ENCODE data around the gene MRTFA. TPM values are rescaled to one million over a fixed set of nuclear protein-coding genes. Genes with fewer than 3 reads are reported as not detected.
"Not testable (repeated sequence)": the region's sequence is repeated elsewhere in the genome, so short reads cannot be mapped to it uniquely, and the experiment has no call there.

The MRTFA gene
- total RNA-seq, 2 donors from 2014 or later: 38.5 to 58.8 TPM

- Mint-ChIP-seq H3K36me3 (peaks cover 12 to 28% of the 10 kb centered on the region in 2 donors), H3K9me3 (peaks cover 12 to 15% of the 10 kb centered on the region in 2 donors), H3K27ac (no peak overlapping the region)
- DNase-seq (ENCODE audit: low spot score in 2 of 2) (no peak), ATAC-seq (peak in 1 of 2 donors; percentile 37)
Measured at GRCh38 chr22:40620464-40621046, 16.0 kb downstream of the MRTFA start.

- Mint-ChIP-seq H3K9me3 (peaks cover 12 to 15% of the 10 kb centered on the region in 2 donors), H3K36me3 (peaks cover 12 to 28% of the 10 kb centered on the region in 2 donors), H3K27ac (no peak overlapping the region)
- ATAC-seq (no peak), DNase-seq (ENCODE audit: low spot score in 2 of 2) (no peak)
Measured at GRCh38 chr22:40618400-40618799, 18.1 kb downstream of the MRTFA start.

- Mint-ChIP-seq H3K36me3 (peaks cover 6 to 24% of the 10 kb centered on the region in 2 donors), H3K9me3 (peaks cover 3 to 15% of the 10 kb centered on the region in 2 donors), H3K27ac (no peak overlapping the region)
- no peak for ATAC-seq
- no peak for DNase-seq (ENCODE audit: low spot score in 2 of 2)
Measured at GRCh38 chr22:40616578-40616977, 19.9 kb downstream of the MRTFA start.

GRCh38 chr22:40613067-40613466 is 23.5 kb downstream of the MRTFA start:
- DNase-seq (ENCODE audit: low spot score in 2 of 2): no peak
- Mint-ChIP-seq H3K27ac (no peak overlapping the region), H3K36me3 (peaks cover 0 to 14% of the 10 kb centered on the region in 2 donors), H3K9me3 (peaks cover 0 to 6% of the 10 kb centered on the region in 2 donors)
- no peak for ATAC-seq

- Mint-ChIP-seq H3K36me3 (peaks cover 0 to 13% of the 10 kb centered on the region in 2 donors), H3K9me3 (peaks cover 0 to 6% of the 10 kb centered on the region in 2 donors), H3K27ac (no peak overlapping the region)
- DNase-seq (ENCODE audit: low spot score in 2 of 2): no peak
- ATAC-seq: no peak
Measured at GRCh38 chr22:40612291-40612751, 24.2 kb downstream of the MRTFA start.

GRCh38 chr22:40611606-40612005 is 24.9 kb downstream of the MRTFA start:
- no peak overlapping the region for H3K27ac Mint-ChIP-seq
- peak in 1 of 2 donors; percentile 63 for ATAC-seq
- DNase-seq (ENCODE audit: low spot score in 2 of 2): no peak
- H3K9me3 Mint-ChIP-seq: peaks cover 0 to 6% of the 10 kb centered on the region in 2 donors
- peaks cover 0 to 6% of the 10 kb centered on the region in 2 donors for H3K36me3 Mint-ChIP-seq

- no peak for ATAC-seq
- H3K27ac Mint-ChIP-seq: no peak overlapping the region
- DNase-seq (ENCODE audit: low spot score in 2 of 2): no peak
- no peaks in the 10 kb centered on the region for H3K9me3 Mint-ChIP-seq
- H3K36me3 Mint-ChIP-seq: no peaks in the 10 kb centered on the region
Measured at GRCh38 chr22:40610329-40610850, 26.1 kb downstream of the MRTFA start.

- Mint-ChIP-seq H3K27ac (no peak overlapping the region), H3K36me3 (no peaks in the 10 kb centered on the region), H3K9me3 (no peaks in the 10 kb centered on the region)
- no peak for ATAC-seq
- no peak for DNase-seq (ENCODE audit: low spot score in 2 of 2)
Measured at GRCh38 chr22:40609216-40609615, 27.3 kb downstream of the MRTFA start.

- no peaks in the 10 kb centered on the region for H3K9me3 Mint-ChIP-seq
- H3K27ac Mint-ChIP-seq: no peak overlapping the region
- DNase-seq (ENCODE audit: low spot score in 2 of 2): no peak
- no peak for ATAC-seq
- H3K36me3 Mint-ChIP-seq: no peaks in the 10 kb centered on the region
Measured at GRCh38 chr22:40607506-40607905, 29.0 kb downstream of the MRTFA start.

- no peak overlapping the region for H3K27ac Mint-ChIP-seq
- no peaks in the 10 kb centered on the region for H3K36me3 Mint-ChIP-seq
- no peaks in the 10 kb centered on the region for H3K9me3 Mint-ChIP-seq
Measured at GRCh38 chr22:40606306-40606705, 30.2 kb downstream of the MRTFA start.

GRCh38 chr22:40605761-40606160 is 30.8 kb downstream of the MRTFA start:
- DNase-seq (ENCODE audit: low spot score in 2 of 2): no peak
- Mint-ChIP-seq H3K36me3 (no peaks in the 10 kb centered on the region), H3K27ac (no peak overlapping the region), H3K9me3 (no peaks in the 10 kb centered on the region)
- ATAC-seq: no peak

More at GRCh38 chr22:40606306-40606705, 30.2 kb downstream of the MRTFA start:
- no peak for DNase-seq (ENCODE audit: low spot score in 2 of 2)
- no peak for ATAC-seq

GRCh38 chr22:40603088-40603605 is 33.4 kb downstream of the MRTFA start:
- no peaks in the 10 kb centered on the region for H3K36me3 Mint-ChIP-seq
- no peak for ATAC-seq
- H3K27ac Mint-ChIP-seq: no peak overlapping the region
- no peaks in the 10 kb centered on the region for H3K9me3 Mint-ChIP-seq
- DNase-seq (ENCODE audit: low spot score in 2 of 2): no peak

- no peak overlapping the region for H3K27ac Mint-ChIP-seq
- DNase-seq (ENCODE audit: low spot score in 2 of 2): no peak
- H3K36me3 Mint-ChIP-seq: no peaks in the 10 kb centered on the region
- H3K9me3 Mint-ChIP-seq: no peaks in the 10 kb centered on the region
- no peak for ATAC-seq
Measured at GRCh38 chr22:40602231-40602630, 34.3 kb downstream of the MRTFA start.

- H3K9me3 Mint-ChIP-seq: peaks cover 0 to 4% of the 10 kb centered on the region in 2 donors
- ATAC-seq: no peak
- H3K36me3 Mint-ChIP-seq: no peaks in the 10 kb centered on the region
- H3K27ac Mint-ChIP-seq: no peak overlapping the region
- no peak for DNase-seq (ENCODE audit: low spot score in 2 of 2)
Measured at GRCh38 chr22:40599731-40600130, 36.8 kb downstream of the MRTFA start.

GRCh38 chr22:40598712-40599111 is 37.8 kb downstream of the MRTFA start:
- not testable (repeated sequence) for H3K9me3 Mint-ChIP-seq; H3K27ac Mint-ChIP-seq; ATAC-seq; H3K36me3 Mint-ChIP-seq; DNase-seq (ENCODE audit: low spot score in 2 of 2)

GRCh38 chr22:40597526-40598430 is 38.7 kb downstream of the MRTFA start:
- no peaks in the 10 kb centered on the region for H3K36me3 Mint-ChIP-seq
- ATAC-seq (no peak), DNase-seq (ENCODE audit: low spot score in 2 of 2) (no peak)
- no peak overlapping the region for H3K27ac Mint-ChIP-seq
- peaks cover 0 to 4% of the 10 kb centered on the region in 2 donors for H3K9me3 Mint-ChIP-seq
